Mesendoderm (in vitro differentiated cells): ENCODE measurements around the gene WASHC3.

Experiments
- DNase-seq: peaks from one replicate; pipeline ENCODE4 v3.0.0; 2013
- H2AK5ac ChIP-seq: 2 replicates; pipeline ENCODE4 v1.6.1; 2013; ENCODE audit warnings: low read length, inconsistent platforms
- H2BK120ac ChIP-seq: 2 replicates; pipeline ENCODE4 v1.6.1; 2013; ENCODE audit warnings: low read depth, mild to moderate bottlenecking, low read length, moderate library complexity, mixed read lengths
- H2BK15ac ChIP-seq: replicated peaks from 2 replicates; pipeline ENCODE4 v1.6.1; 2013; ENCODE audit warnings: low read depth, mild to moderate bottlenecking, moderate library complexity
- H2BK5ac ChIP-seq: 2 replicates; pipeline ENCODE4 v1.6.1; 2013; ENCODE audit warnings: low read length, inconsistent platforms
- H3K18ac ChIP-seq: 2 replicates; pipeline ENCODE4 v1.6.1; 2013; ENCODE audit warnings: mild to moderate bottlenecking, low read length, mixed read lengths
- H3K23ac ChIP-seq: one replicate; pipeline ENCODE4 v1.6.1; 2013; ENCODE audit warnings: low read length
- H3K27ac ChIP-seq: 2 replicates; pipeline ENCODE4 v1.5.1; 2013; ENCODE audit warnings: low read depth, mild to moderate bottlenecking, inconsistent platforms, low read length, moderate library complexity
- H3K27me3 ChIP-seq: 2 replicates; pipeline ENCODE4 v1.6.1; 2013; ENCODE audit warnings: low read length, control low read depth, mild to moderate bottlenecking, inconsistent platforms; ENCODE audit not compliant: insufficient read depth, poor library complexity
- H3K36me3 ChIP-seq: 2 replicates; pipeline ENCODE4 v1.6.1; 2013; ENCODE audit warnings: low read length, inconsistent platforms; ENCODE audit not compliant: control insufficient read depth, insufficient read depth
- H3K4ac ChIP-seq: one replicate; pipeline ENCODE4 v1.6.1; 2013; ENCODE audit warnings: low read depth, mild to moderate bottlenecking, low read length, moderate library complexity
- H3K4me1 ChIP-seq: 2 replicates; pipeline ENCODE4 v1.6.1; 2013; ENCODE audit warnings: low read depth, low read length, inconsistent platforms; ENCODE audit not compliant: control insufficient read depth
- H3K4me2 ChIP-seq: 2 replicates; pipeline ENCODE4 v1.6.1; 2013; ENCODE audit warnings: low read length
- H3K4me3 ChIP-seq: 2 replicates; pipeline ENCODE4 v1.5.1; 2013; ENCODE audit warnings: mild to moderate bottlenecking, low read length
- H3K56ac ChIP-seq: one replicate; pipeline ENCODE4 v1.6.1; 2013; ENCODE audit warnings: low read length
- H3K79me1 ChIP-seq: 2 replicates; pipeline ENCODE4 v1.6.1; 2013; ENCODE audit warnings: low read length, inconsistent platforms
- H3K79me2 ChIP-seq: 2 replicates; pipeline ENCODE4 v1.6.1; 2013; ENCODE audit warnings: mild to moderate bottlenecking, low read length; ENCODE audit not compliant: control insufficient read depth, insufficient read depth
- H3K9ac ChIP-seq: 2 replicates; pipeline ENCODE4 v1.6.1; 2013; ENCODE audit warnings: low read length, inconsistent platforms
- H4K5ac ChIP-seq: one replicate; pipeline ENCODE4 v1.6.1; 2013; ENCODE audit warnings: low read length
- H4K8ac ChIP-seq: one replicate; pipeline ENCODE4 v1.6.1; 2013; ENCODE audit warnings: low read depth, mild to moderate bottlenecking, control low read depth, low read length, moderate library complexity
- WGBS: extraction: QIAGEN DNeasy Blood & Tissue Kit; methylation state at CpG from one replicate; pipeline ENCODE4 v1.1.7; 2013; ENCODE audit warnings: low lambda C conversion rate, missing lambda C conversion rate; ENCODE audit not compliant: insufficient coverage; ENCODE audit errors: extremely low coverage; 5-methylcytosine and 5-hydroxymethylcytosine counted together

WASHC3 gene

DNA sequence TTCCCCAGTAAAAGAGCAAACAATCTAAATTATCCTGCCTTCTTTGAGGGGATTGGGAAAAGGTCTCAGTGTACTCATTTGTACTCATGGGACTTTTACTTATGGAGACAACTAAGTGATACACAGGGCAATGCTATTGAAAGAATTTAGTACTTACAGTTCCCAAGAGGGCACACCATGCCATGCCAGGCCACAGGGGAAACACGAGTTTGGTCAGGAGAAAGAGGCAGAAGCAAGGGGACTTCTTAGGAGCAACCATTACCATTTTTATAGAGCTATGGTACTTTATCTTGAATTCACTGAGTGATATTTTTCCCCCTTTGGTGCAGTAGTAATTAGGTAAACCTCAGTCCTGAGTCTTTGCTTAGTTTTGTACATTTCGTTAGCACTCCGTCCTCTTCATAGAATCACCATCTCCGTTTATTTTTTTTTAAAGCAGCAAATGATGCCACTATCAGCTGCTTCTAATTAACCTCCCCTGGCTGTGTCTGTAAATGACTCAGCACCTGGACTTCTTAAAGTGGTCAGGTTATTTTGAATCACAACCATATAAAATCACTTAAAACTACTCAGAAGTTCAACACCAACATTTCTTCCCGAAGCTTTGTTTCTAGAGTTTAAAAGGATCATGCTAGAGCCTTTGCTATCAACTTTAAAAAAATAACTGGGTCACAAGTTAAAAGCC, 5.9 kb upstream of the WASHC3 start:
- H3K79me2 ChIP-seq = no peaks in the 10 kb centered on the region
- H2BK5ac ChIP-seq = no peak overlapping the region
- H3K4me2 ChIP-seq = no peak overlapping the region
- no peak overlapping the region for H2BK120ac ChIP-seq
- no CpG with 5 or more reads among the region's 5 CpGs for WGBS
- H4K5ac ChIP-seq = no peak overlapping the region
- no peak overlapping the region for H3K56ac ChIP-seq
- H2AK5ac ChIP-seq = no peak overlapping the region
- no peaks in the 10 kb centered on the region for H3K4me1 ChIP-seq
- H3K27ac ChIP-seq = no peak overlapping the region
- no peak overlapping the region for H3K18ac ChIP-seq
- H3K23ac ChIP-seq = no peak overlapping the region
- no peak overlapping the region for H2BK15ac ChIP-seq
- no peaks in the 10 kb centered on the region for H3K36me3 ChIP-seq
- H3K27me3 ChIP-seq = no peaks in the 10 kb centered on the region
- H4K8ac ChIP-seq = no peak overlapping the region
- no peaks in the 10 kb centered on the region for H3K79me1 ChIP-seq
- DNase-seq = no peak
- H3K9ac ChIP-seq = no peak overlapping the region
- no peak overlapping the region for H3K4ac ChIP-seq
- H3K4me3 ChIP-seq = no peak overlapping the region

DNA sequence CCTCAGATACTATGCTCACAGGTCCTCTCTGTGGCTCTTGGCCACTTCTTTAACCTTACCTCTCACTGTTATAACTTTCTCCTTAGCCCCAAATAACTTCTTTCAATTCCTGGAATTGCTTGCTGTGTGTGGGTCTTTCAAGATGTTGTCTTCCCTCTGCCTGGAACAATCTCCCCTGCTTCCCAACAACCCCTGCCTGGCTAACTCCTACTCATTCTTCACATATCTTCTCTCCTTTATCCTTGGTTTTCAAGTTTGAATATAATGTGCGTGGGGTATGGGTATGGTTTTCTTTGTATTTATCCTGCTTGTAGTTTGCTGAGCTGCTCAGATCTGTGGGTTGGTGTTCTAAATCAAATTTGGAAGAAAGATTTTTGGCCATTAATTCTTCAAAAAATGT, 2.7 kb upstream of the WASHC3 start:
- H2AK5ac ChIP-seq = no peak overlapping the region
- H3K56ac ChIP-seq = no peak overlapping the region
- no peak overlapping the region for H3K27ac ChIP-seq
- no peaks in the 10 kb centered on the region for H3K79me2 ChIP-seq
- H3K18ac ChIP-seq = no peak overlapping the region
- no CpG with 5 or more reads among the region's 1 CpG for WGBS
- DNase-seq = no peak
- H3K36me3 ChIP-seq = no peaks in the 10 kb centered on the region
- H2BK15ac ChIP-seq = no peak overlapping the region
- no peaks in the 10 kb centered on the region for H3K27me3 ChIP-seq
- no peak overlapping the region for H3K4me3 ChIP-seq
- H4K5ac ChIP-seq = no peak overlapping the region
- no peak overlapping the region for H3K4ac ChIP-seq
- H2BK120ac ChIP-seq = no peak overlapping the region
- H3K4me2 ChIP-seq = no peak overlapping the region
- no peaks in the 10 kb centered on the region for H3K4me1 ChIP-seq
- no peak overlapping the region for H3K23ac ChIP-seq
- H3K79me1 ChIP-seq = no peaks in the 10 kb centered on the region
- no peak overlapping the region for H3K9ac ChIP-seq
- no peak overlapping the region for H2BK5ac ChIP-seq
- H4K8ac ChIP-seq = no peak overlapping the region

DNA sequence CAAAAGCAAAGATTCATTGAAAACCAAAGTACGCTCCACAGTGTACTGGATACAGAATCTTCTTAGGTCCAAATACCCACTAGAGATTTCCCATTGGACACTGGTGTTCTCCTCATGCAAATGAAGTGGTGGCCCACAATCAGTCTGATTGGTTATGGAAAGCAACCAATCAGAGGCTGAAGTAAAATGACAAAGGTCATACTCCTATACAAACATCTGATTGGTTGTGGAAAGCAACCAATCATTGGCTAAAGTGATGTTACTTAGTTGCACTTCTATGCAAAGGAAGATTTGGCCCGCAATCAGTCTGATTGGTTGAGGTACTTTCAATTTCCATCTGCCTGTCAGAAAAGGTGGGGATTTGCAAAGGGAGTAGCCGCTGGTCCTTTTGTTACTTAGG, 1.3 kb upstream of the WASHC3 start:
- H2BK5ac ChIP-seq = no peak overlapping the region
- no peak overlapping the region for H3K4me2 ChIP-seq
- H4K5ac ChIP-seq = no peak overlapping the region
- no peak overlapping the region for H3K9ac ChIP-seq
- no peaks in the 10 kb centered on the region for H3K36me3 ChIP-seq
- no CpG with 5 or more reads among the region's 3 CpGs for WGBS
- DNase-seq = peak; percentile 18
- no peak overlapping the region for H3K27ac ChIP-seq
- H2AK5ac ChIP-seq = no peak overlapping the region
- H3K27me3 ChIP-seq = no peaks in the 10 kb centered on the region
- H3K4ac ChIP-seq = no peak overlapping the region
- no peaks in the 10 kb centered on the region for H3K4me1 ChIP-seq
- H3K23ac ChIP-seq = no peak overlapping the region
- H3K18ac ChIP-seq = no peak overlapping the region
- no peaks in the 10 kb centered on the region for H3K79me1 ChIP-seq
- no peak overlapping the region for H3K56ac ChIP-seq
- no peak overlapping the region for H2BK15ac ChIP-seq
- H2BK120ac ChIP-seq = no peak overlapping the region
- H4K8ac ChIP-seq = no peak overlapping the region
- no peak overlapping the region for H3K4me3 ChIP-seq
- H3K79me2 ChIP-seq = no peaks in the 10 kb centered on the region

DNA sequence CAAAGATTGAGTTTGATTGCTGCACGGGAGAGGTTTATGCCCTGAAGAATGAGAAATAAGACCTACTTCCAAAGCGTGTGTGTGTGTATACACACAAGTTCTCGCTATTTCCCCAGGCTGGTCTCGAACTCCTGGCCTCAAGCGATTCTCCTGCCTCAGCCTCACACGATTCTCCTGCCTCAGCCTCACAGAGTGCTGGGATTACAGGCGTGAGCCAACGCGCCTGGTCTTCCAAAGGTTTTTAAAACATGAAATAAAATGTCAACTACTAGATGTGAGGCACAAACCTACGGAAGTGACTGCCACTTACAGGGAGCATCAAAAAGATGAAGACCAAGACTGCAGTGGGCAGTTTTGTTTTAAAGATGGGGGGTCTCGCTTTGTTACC, 622 bp upstream of the WASHC3 start:
- no CpG with 5 or more reads among the region's 11 CpGs for WGBS
- H3K4me3 ChIP-seq = no peak overlapping the region

DNA sequence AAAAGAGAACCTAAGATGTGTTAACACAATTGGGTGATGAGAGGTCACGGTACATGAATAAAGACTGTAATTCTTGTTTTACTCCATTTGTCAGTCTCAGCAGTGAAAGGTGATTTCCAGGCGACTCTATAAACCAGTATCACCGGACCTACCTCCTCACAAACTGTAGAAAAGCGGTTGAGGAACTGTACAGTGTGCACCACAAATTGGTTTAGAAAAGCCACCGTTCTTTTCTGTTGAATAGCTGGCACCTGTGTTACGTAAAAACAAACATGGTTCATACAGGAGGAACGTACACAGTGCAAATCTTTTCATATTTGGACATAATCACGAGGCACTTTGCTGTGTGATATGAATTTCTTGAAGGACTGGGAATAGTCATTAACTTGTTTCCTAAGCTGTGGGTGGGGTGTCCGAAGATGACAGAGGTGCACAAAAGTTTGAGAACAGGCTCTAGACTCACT, 663 bp downstream of the WASHC3 start:
- H3K9ac ChIP-seq = peak overlapping the region; percentile 83
- peak overlapping the region; percentile 81 for H3K4me3 ChIP-seq
- no peak for DNase-seq
- no peak overlapping the region for H2BK120ac ChIP-seq
- no peaks in the 10 kb centered on the region for H3K36me3 ChIP-seq
- no peak overlapping the region for H4K8ac ChIP-seq
- no peaks in the 10 kb centered on the region for H3K27me3 ChIP-seq
- H4K5ac ChIP-seq = no peak overlapping the region
- H2BK5ac ChIP-seq = no peak overlapping the region
- no peak overlapping the region for H2AK5ac ChIP-seq
- no CpG with 5 or more reads among the region's 9 CpGs for WGBS
- no peak overlapping the region for H2BK15ac ChIP-seq
- peak overlapping the region; percentile 64 for H3K4me2 ChIP-seq
- no peak overlapping the region for H3K27ac ChIP-seq
- no peak overlapping the region for H3K18ac ChIP-seq
- no peak overlapping the region for H3K23ac ChIP-seq
- no peaks in the 10 kb centered on the region for H3K79me2 ChIP-seq
- no peaks in the 10 kb centered on the region for H3K4me1 ChIP-seq
- H3K56ac ChIP-seq = peak overlapping the region; percentile 88
- H3K79me1 ChIP-seq = no peaks in the 10 kb centered on the region
- no peak overlapping the region for H3K4ac ChIP-seq

More for the DNA sequence above, 622 bp upstream of the WASHC3 start:
- DNase-seq = no peak
- H3K4me2 ChIP-seq = no peak overlapping the region
- no peak overlapping the region for H3K23ac ChIP-seq
- H3K79me1 ChIP-seq = no peaks in the 10 kb centered on the region
- H3K18ac ChIP-seq = no peak overlapping the region
- no peak overlapping the region for H2BK120ac ChIP-seq
- H3K4ac ChIP-seq = no peak overlapping the region
- H3K27ac ChIP-seq = no peak overlapping the region
- H3K79me2 ChIP-seq = no peaks in the 10 kb centered on the region
- no peaks in the 10 kb centered on the region for H3K27me3 ChIP-seq
- H3K36me3 ChIP-seq = no peaks in the 10 kb centered on the region
- no peak overlapping the region for H4K8ac ChIP-seq
- H3K9ac ChIP-seq = no peak overlapping the region
- no peaks in the 10 kb centered on the region for H3K4me1 ChIP-seq
- no peak overlapping the region for H2BK5ac ChIP-seq
- no peak overlapping the region for H4K5ac ChIP-seq
- no peak overlapping the region for H3K56ac ChIP-seq
- H2BK15ac ChIP-seq = no peak overlapping the region
- no peak overlapping the region for H2AK5ac ChIP-seq

DNA sequence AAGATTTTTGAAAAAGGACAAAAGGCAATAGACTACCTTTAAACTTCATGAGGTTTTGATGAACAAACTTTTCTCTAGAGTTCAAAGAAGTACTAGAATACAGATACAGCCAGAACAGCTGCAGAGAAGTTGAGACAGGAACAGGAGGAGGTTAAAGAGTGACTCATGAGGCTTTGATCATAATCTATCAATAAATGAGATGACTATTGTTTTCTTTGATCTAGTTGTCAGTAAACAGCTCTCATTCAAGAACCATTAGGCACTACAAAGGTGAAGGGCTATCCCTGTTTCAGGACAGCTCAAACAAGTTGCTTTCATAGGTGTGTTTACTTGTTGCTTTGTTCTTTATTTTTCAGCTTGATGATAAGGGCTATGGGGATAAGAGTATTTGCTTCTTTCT, 2.4 kb downstream of the WASHC3 start:
- Histone ChIP-seq H3K27me3 (no peaks in the 10 kb centered on the region), H3K23ac (no peak overlapping the region), H3K4me3 (no peak overlapping the region), H2BK120ac (no peak overlapping the region), H3K79me2 (no peaks in the 10 kb centered on the region), H3K56ac (no peak overlapping the region), H3K27ac (no peak overlapping the region), H3K4me2 (no peak overlapping the region), H2BK15ac (no peak overlapping the region), H3K4ac (no peak overlapping the region), H3K36me3 (no peaks in the 10 kb centered on the region), H3K18ac (no peak overlapping the region), H2BK5ac (no peak overlapping the region), H2AK5ac (no peak overlapping the region), H3K4me1 (no peaks in the 10 kb centered on the region), H3K79me1 (no peaks in the 10 kb centered on the region), H4K8ac (no peak overlapping the region), H3K9ac (no peak overlapping the region), H4K5ac (no peak overlapping the region)
- no peak for DNase-seq
